T-helper 1 cell treated with Interleukin-12 subunit alpha and Interleukin-12 subunit beta and Interleukin-4 antibody, amounts not matched to agents 30 μg/mL and 1 μg/mL, for 36 hours (primary cell): ENCODE measurements around the gene CZIB.

Experiments
- H3K27ac Mint-ChIP-seq: one replicate; pipeline ENCODE4 v1.8.0; 2021; ENCODE audit warnings: mild to moderate bottlenecking, mixed read lengths
- H3K27me3 Mint-ChIP-seq: one replicate; pipeline ENCODE4 v1.8.0; 2021; ENCODE audit warnings: low read depth, mixed read lengths
- H3K36me3 Mint-ChIP-seq: one replicate; pipeline ENCODE4 v1.8.0; 2021; ENCODE audit warnings: low read depth, mixed read lengths
- H3K4me1 Mint-ChIP-seq: one replicate; pipeline ENCODE4 v1.8.0; 2021; ENCODE audit warnings: low read depth, mixed read lengths
- H3K4me3 Mint-ChIP-seq: one replicate; pipeline ENCODE4 v1.8.0; 2021; ENCODE audit warnings: mild to moderate bottlenecking, moderate library complexity, mixed read lengths
- H3K9me3 Mint-ChIP-seq: one replicate; pipeline ENCODE4 v1.8.0; 2021; ENCODE audit warnings: mixed read lengths

Gene CZIB

DNA sequence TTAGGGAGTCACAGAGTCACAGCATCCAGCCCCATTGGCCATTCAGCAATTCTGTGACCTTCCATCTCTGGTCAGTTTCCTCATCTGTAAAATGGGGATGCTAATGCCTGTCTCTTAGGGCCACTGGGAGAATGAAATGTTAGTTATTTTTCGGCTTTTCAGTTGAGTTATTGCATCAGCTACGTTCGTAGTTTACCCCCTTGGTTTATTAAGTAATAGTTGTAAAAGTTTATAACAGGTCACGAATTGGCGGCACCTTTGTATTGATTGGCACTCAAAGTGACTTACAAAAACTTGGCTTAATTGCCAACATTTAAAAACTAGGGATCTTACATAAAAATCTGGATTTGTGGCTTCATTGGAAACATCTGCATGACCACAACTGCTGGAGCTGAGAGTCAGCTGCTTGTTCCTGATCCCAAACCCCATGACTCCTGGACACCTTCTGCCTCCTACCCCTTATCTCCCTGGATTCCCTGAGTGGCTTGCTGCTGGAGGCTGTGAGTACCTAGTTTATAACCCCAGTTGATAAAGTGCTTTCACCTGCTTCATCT lies 54.9 kb downstream of the CZIB start:
- Mint-ChIP-seq H3K9me3 (no peaks in the 10 kb centered on the region), H3K36me3 (no peaks in the 10 kb centered on the region), H3K27ac (no peak overlapping the region), H3K4me1 (no peaks in the 10 kb centered on the region), H3K4me3 (no peak overlapping the region), H3K27me3 (peaks cover 7% of the 10 kb centered on the region)
